Neuron (in vitro differentiated cells): ENCODE data around the gene SECTM1.

Experiments used
- H2AFZ ChIP-seq: one replicate; pipeline ENCODE4 v1.6.1; 2013; ENCODE audit warnings: low read depth, mild to moderate bottlenecking, inconsistent platforms, low read length, moderate library complexity
- H3K27me3 ChIP-seq: one replicate; pipeline ENCODE4 v1.6.1; 2013; ENCODE audit warnings: low read length; ENCODE audit not compliant: insufficient read depth
- H3K36me3 ChIP-seq: one replicate; pipeline ENCODE4 v1.6.1; 2013; ENCODE audit warnings: low read length; ENCODE audit not compliant: insufficient read depth
- H3K4me1 ChIP-seq: one replicate; pipeline ENCODE4 v1.6.1; 2013; ENCODE audit warnings: low read length; ENCODE audit not compliant: insufficient read depth
- H3K4me3 ChIP-seq: 2 replicates; pipeline ENCODE4 v1.5.1; 2013; ENCODE audit warnings: mild to moderate bottlenecking, low read length, moderate library complexity
- H3K9me3 ChIP-seq: one replicate; pipeline ENCODE4 v1.6.1; 2013; ENCODE audit warnings: low read length

Gene SECTM1

GRCh38 chr17:82296511-82297279 is 36.9 kb downstream of the SECTM1 start:
- H3K36me3 ChIP-seq: no peaks in the 10 kb centered on the region
- no peaks in the 10 kb centered on the region for H3K27me3 ChIP-seq
- H2AFZ ChIP-seq: no peak overlapping the region
- no peak overlapping the region for H3K4me3 ChIP-seq
- H3K4me1 ChIP-seq: peaks cover 14% of the 10 kb centered on the region
- H3K9me3 ChIP-seq: no peaks in the 10 kb centered on the region

- H3K36me3 ChIP-seq: no peaks in the 10 kb centered on the region
- no peaks in the 10 kb centered on the region for H3K27me3 ChIP-seq
These were observed 38.1 kb downstream of the SECTM1 start for GRCh38 chr17:82295472-82295814.

GRCh38 chr17:82294064-82294773 is 39.3 kb downstream of the SECTM1 start:
- Histone ChIP-seq H2AFZ (no peak overlapping the region), H3K9me3 (no peaks in the 10 kb centered on the region), H3K27me3 (no peaks in the 10 kb centered on the region), H3K4me1 (peaks cover 6% of the 10 kb centered on the region), H3K36me3 (no peaks in the 10 kb centered on the region), H3K4me3 (no peak overlapping the region)

More at GRCh38 chr17:82295472-82295814, 38.1 kb downstream of the SECTM1 start:
- H3K4me1 ChIP-seq: peaks cover 11% of the 10 kb centered on the region
- H3K9me3 ChIP-seq: no peaks in the 10 kb centered on the region
- no peak overlapping the region for H2AFZ ChIP-seq
- H3K4me3 ChIP-seq: no peak overlapping the region

GRCh38 chr17:82292251-82293154 is 41.1 kb downstream of the SECTM1 start:
- Histone ChIP-seq H3K36me3 (no peaks in the 10 kb centered on the region), H3K27me3 (no peaks in the 10 kb centered on the region), H3K9me3 (no peaks in the 10 kb centered on the region)

GRCh38 chr17:82291582-82292250 is 41.9 kb downstream of the SECTM1 start:
- Histone ChIP-seq H3K9me3 (peaks cover 4% of the 10 kb centered on the region), H3K4me1 (peaks cover 9% of the 10 kb centered on the region), H2AFZ (no peak overlapping the region), H3K4me3 (peak overlapping the region; percentile 51), H3K36me3 (no peaks in the 10 kb centered on the region), H3K27me3 (no peaks in the 10 kb centered on the region)

More at GRCh38 chr17:82292251-82293154, 41.1 kb downstream of the SECTM1 start:
- Histone ChIP-seq H3K4me1 (peaks cover 4% of the 10 kb centered on the region), H3K4me3 (peak overlapping the region; percentile 51), H2AFZ (no peak overlapping the region)

GRCh38 chr17:82287868-82288801 is 45.4 kb downstream of the SECTM1 start:
- Histone ChIP-seq H2AFZ (no peak overlapping the region), H3K4me1 (peaks cover 25% of the 10 kb centered on the region), H3K36me3 (no peaks in the 10 kb centered on the region), H3K27me3 (no peaks in the 10 kb centered on the region), H3K4me3 (no peak overlapping the region), H3K9me3 (peaks cover 4% of the 10 kb centered on the region)

DNA sequence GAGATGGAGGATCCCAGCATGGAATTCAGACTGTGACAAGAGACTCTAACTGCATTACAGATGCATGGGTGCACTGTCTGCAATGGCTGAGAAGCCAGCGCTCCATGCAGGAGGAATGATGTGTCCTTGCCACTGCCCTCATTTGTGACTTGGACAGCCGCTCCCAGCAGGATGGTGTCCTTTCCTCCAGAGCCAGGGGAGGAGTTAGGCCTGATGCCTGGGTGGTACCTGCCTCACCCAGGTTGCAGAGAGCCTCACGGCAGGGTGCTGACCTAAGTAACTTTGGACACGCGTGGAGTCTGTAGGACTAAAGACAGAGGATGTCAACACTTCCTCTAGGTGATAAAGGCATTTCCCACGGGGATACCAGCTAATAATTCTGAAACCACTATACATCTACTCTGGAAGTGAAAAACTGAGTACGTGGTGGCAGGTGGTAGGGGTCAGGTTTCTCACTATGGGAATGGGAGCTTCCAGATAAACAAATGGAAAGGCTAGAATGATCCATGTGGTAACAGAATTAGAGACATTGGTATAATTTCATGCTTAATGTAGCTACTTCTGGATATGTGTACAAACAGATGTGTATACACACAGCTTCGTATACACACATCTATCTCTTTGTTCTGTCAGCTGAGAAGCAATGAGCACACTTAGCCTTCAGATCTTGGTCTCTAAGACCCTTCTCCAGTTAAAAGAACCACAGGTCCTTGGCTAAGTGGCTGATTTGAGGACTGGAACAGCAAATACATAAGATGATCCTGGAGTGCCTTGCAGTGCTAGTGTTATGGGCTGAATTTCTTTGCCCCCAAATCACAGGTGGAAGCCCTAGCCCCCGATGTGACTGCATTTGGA is 46.3 kb downstream of the SECTM1 start:
- peaks cover 25% of the 10 kb centered on the region for H3K4me1 ChIP-seq
- peaks cover 4% of the 10 kb centered on the region for H3K9me3 ChIP-seq
- H3K27me3 ChIP-seq: no peaks in the 10 kb centered on the region
- no peak overlapping the region for H3K4me3 ChIP-seq
- no peaks in the 10 kb centered on the region for H3K36me3 ChIP-seq
- no peak overlapping the region for H2AFZ ChIP-seq

- no peaks in the 10 kb centered on the region for H3K36me3 ChIP-seq
- peak overlapping the region; percentile 53 for H2AFZ ChIP-seq
- H3K27me3 ChIP-seq: no peaks in the 10 kb centered on the region
- peaks cover 21% of the 10 kb centered on the region for H3K4me1 ChIP-seq
- H3K4me3 ChIP-seq: no peak overlapping the region
- H3K9me3 ChIP-seq: peaks cover 4% of the 10 kb centered on the region
These were observed 48.4 kb downstream of the SECTM1 start for GRCh38 chr17:82285141-82285540.

- Histone ChIP-seq H3K36me3 (no peaks in the 10 kb centered on the region), H2AFZ (no peak overlapping the region), H3K4me3 (no peak overlapping the region), H3K9me3 (peaks cover 4% of the 10 kb centered on the region), H3K4me1 (peaks cover 21% of the 10 kb centered on the region), H3K27me3 (no peaks in the 10 kb centered on the region)
These were observed 50.3 kb downstream of the SECTM1 start for GRCh38 chr17:82283208-82283749.

GRCh38 chr17:82282239-82283207 is 51.0 kb downstream of the SECTM1 start:
- Histone ChIP-seq H3K4me3 (no peak overlapping the region), H3K9me3 (peaks cover 4% of the 10 kb centered on the region), H2AFZ (no peak overlapping the region), H3K27me3 (no peaks in the 10 kb centered on the region), H3K4me1 (peaks cover 21% of the 10 kb centered on the region), H3K36me3 (no peaks in the 10 kb centered on the region)
